CD4-positive, alpha-beta T cell treated with Interleukin-21 for 1 hour (primary cell): ENCODE measurements around the gene ITIH1.
A peak's percentile ranks its signal among the peaks of the same experiment; 100 is the strongest.
"Not testable (repeated sequence)": the region's sequence is repeated elsewhere in the genome, so short reads cannot be mapped to it uniquely, and the experiment has no call there.

ENCODE experiments used
- DNase-seq: peaks from one replicate; pipeline ENCODE4 v3.0.0-alpha.2; 2020

The ITIH1 gene

GRCh38 chr3:52777127-52777958 is at the start of gene ITIH1:
TSS of gene ITIH1 (plus strand) at chr3:52777599. CDS start at chr3:52777616, 17 bp downstream.
- DNase-seq, result no peak

- not testable (repeated sequence) for DNase-seq
These were observed 48.6 kb upstream of the ITIH1 start for GRCh38 chr3:52728753-52729152.

- DNase-seq, result no peak
These were observed 46.7 kb upstream of the ITIH1 start for GRCh38 chr3:52730681-52731080.

GRCh38 chr3:52731590-52731989 is 45.8 kb upstream of the ITIH1 start:
- no peak for DNase-seq

GRCh38 chr3:52733256-52733891 is 44.0 kb upstream of the ITIH1 start:
- DNase-seq, result no peak

- DNase-seq, result no peak
These were observed 37.7 kb upstream of the ITIH1 start for GRCh38 chr3:52739730-52740129.

GRCh38 chr3:52742418-52743041 is 34.9 kb upstream of the ITIH1 start:
- DNase-seq, result peak; percentile 40

- DNase-seq, result no peak
These were observed 34.2 kb upstream of the ITIH1 start for GRCh38 chr3:52743152-52743551.

GRCh38 chr3:52743721-52744120 is 33.7 kb upstream of the ITIH1 start:
- DNase-seq, result no peak

GRCh38 chr3:52752045-52752660 is 25.2 kb upstream of the ITIH1 start:
- DNase-seq, result no peak

- DNase-seq, result no peak
These were observed 23.0 kb upstream of the ITIH1 start for GRCh38 chr3:52754373-52754772.

GRCh38 chr3:52756141-52756540 is 21.3 kb upstream of the ITIH1 start:
- DNase-seq, result no peak

- DNase-seq, result no peak
These were observed 13.9 kb upstream of the ITIH1 start for GRCh38 chr3:52763466-52763865.

GRCh38 chr3:52769786-52770455 is 7.5 kb upstream of the ITIH1 start:
- no peak for DNase-seq

- DNase-seq, result peak; percentile 88
These were observed 6.7 kb upstream of the ITIH1 start, which contains the start of gene NEK4 for GRCh38 chr3:52770496-52771333. TSS of gene NEK4 (minus strand) at chr3:52770940. CDS start at chr3:52770746, 194 bp downstream.

- DNase-seq, result no peak
These were observed 6.1 kb upstream of the ITIH1 start for GRCh38 chr3:52771334-52771681.

- no peak for DNase-seq
These were observed 5.7 kb upstream of the ITIH1 start for GRCh38 chr3:52771702-52772101.

- no peak for DNase-seq
These were observed 3.9 kb upstream of the ITIH1 start for GRCh38 chr3:52773361-52774065.

GRCh38 chr3:52774066-52774713 is 3.2 kb upstream of the ITIH1 start:
- DNase-seq, result no peak
